Measurements from ENCODE around the gene NUPR1. TPM values are rescaled to one million over a fixed set of nuclear protein-coding genes. Genes with fewer than 3 reads are reported as not detected.
"Not testable (repeated sequence)": the region's sequence is repeated elsewhere in the genome, so short reads cannot be mapped to it uniquely, and the experiment has no call there.

The NUPR1 gene, protein sequence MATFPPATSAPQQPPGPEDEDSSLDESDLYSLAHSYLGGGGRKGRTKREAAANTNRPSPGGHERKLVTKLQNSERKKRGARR
- 1.4 and 3.0 TPM in 2 replicates for total RNA-seq

GRCh38 chr16:28538733-28539596 lies at the start of gene NUPR1:
TSS of gene NUPR1 (minus strand) at chr16:28538974. CDS start at chr16:28538907, 67 bp downstream.
- DNase-seq (ENCODE audit: low read depth): peak; percentile 88

DNA sequence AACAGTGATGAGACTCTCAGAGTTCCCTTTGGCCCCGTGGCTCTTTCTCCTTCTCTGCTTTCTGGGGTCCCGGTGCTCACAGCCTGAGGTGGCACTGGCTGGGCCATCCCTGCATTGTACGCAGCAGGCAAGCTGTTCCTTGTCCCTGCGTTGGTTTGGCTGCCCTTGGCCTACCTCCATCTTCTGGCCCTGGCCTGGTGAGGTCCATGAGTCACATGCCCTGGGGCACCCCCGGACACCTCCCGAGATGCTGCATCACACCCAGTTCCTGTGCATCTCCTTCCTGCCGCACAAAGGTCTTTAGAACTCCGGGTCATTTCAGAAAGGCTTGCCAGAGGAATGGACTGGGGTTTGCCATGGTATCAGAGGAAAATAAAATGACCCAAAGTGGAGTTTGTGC lies 48.6 kb upstream of the NUPR1 start:
- no peak for DNase-seq (ENCODE audit: low read depth)

GRCh38 chr16:28586466-28586865 lies 47.7 kb upstream of the NUPR1 start:
- DNase-seq (ENCODE audit: low read depth): peak; percentile 28

DNA sequence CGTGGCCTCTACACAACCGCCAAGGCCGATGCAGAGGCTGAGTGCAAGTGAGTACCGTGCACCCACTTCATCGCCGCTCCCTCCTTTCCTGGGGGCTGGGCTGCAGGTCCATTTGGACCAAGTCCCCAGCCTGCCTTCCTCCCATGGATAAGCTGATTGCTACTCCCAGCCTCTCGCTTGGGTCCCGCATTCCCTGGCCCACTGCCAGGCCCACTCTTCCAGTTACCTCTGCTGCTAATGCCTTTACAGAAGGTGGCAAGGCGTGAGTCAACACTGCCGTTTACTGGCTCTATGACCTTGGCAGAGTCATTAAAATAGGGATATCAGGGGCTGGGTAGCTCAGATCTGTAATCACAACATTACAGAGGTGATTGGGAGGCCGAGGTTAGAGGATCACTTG lies 46.9 kb upstream of the NUPR1 start:
- DNase-seq (ENCODE audit: low read depth): peak; percentile 64

GRCh38 chr16:28580726-28581315 lies 42.0 kb upstream of the NUPR1 start:
- DNase-seq (ENCODE audit: low read depth): no peak

DNA sequence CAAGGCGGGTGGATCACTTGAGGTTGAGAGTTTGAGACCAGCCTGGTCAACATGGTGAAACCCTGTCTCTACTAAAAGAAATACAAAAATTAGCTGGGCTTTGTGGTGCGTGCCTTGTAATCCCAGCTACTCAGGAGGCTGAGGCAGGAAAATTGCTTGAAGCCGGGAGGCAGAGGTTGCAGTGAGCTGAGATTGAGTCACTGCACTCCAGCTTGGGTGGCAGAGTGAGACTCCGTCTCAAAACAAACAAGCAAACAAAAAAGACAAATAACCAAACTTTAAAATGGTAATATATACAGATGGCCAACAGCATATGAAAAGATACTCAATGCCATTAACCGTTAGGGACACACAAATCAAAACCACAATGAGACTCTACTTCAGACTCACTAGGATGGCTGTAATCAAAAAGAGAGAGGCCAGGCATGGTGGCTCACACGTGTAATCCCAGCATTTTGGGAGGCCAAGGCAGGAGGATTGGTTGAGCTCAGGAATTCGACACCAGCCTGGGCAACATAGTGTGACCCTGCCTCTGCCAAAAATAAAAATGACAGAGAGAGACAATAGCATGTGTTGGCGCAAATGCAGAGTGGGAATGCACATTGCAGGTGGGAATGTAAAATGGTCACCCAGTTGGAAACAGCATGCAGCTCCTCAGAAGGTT lies 36.8 kb upstream of the NUPR1 start:
- DNase-seq (ENCODE audit: low read depth): no peak

DNA sequence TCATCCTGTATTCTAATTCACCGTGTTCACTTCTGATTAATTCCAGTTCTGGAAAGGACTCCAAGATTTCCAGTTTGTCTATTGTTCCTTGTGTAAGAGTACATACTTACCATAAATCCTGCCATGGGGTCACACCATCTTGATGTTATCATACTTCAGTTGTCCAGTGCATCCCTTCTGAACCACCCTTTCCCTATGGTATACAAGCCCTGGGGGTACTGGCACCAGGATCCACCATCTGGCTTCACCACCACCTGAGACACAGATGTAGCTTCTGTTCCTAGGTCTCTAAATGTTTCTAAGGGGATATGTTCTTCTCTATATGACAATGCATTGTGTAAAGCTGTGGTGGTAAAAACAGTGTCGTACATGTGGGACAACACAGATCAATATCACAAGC lies 36.2 kb upstream of the NUPR1 start:
- DNase-seq (ENCODE audit: low read depth): no peak

GRCh38 chr16:28573738-28574718 lies 35.3 kb upstream of the NUPR1 start:
- DNase-seq (ENCODE audit: low read depth): no peak

DNA sequence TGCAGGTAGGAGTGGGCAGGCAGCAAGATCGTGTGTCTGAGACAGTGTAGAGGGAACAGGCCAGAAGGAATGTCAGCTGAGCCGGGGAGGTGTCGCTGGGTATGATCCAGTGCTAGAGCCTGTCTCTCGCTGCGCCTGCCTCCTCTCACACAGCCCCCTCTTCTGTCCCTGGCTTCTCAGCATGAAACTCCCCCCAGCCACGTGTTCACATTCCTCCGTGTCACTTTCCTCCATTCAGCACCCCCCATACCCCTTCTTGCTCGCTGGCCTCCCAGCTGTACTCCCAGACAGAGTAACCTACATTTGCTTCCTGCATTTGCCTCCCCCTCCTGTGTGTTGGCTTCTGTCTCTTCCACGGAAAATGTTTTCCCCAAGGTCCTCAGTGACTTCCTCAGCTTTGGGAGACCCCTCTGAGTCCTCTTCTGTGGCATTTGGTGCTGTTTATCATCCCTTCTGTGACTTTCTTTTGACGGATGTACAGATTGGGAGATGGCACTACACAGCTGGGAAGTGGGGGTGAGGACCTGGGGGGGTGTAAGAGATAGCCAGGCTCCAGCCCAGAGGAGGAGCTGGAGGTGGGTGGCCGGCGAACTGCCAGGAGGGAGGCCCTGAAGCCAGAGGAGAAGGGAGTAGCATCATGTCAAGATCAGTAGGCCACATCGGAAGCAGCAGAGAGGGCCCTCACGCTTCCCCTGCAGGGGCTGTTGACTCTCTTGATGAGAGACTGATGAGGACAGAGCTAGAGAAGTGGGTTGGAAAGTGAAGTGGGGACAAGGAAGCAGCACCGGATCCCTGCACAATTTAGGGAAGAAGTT lies 34.1 kb upstream of the NUPR1 start:
- DNase-seq (ENCODE audit: low read depth): no peak

DNA sequence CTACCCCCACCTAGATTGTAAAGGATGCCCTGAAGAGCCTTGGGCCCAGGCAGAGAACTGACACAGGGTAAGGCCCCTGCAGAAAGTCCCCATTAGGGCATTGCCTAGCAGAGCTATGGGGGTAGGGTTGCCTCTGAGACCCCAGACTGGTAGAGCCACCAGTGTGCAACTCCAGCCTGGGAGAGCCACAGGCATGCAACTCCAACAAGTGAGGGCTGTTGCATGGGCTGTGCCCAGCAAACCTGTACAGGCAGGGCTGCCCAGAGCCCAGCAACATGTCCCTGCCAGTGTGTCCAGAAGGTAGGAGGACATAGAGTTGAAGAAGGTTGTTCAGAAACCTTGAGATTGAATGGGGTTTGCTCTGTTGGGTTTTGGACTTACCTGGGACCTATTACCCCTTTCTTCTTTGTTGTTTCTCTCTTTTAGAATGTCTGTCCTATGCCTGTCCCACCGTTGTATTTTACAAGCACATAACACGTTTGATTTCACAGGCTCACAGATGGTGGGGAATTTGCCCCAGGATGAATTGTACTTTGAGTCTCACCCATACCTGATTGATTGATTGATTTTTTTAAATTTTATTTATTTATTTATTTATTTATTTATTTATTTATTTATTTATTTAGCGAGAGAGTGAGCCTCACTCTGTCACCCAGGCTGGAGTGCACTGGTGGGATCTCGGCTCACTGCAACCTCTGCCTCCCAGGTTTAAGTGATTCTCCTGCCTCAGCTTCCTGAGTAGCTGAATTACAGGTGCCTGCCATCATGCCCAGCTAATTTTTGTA lies 31.4 kb upstream of the NUPR1 start:
- no peak for DNase-seq (ENCODE audit: low read depth)

DNA sequence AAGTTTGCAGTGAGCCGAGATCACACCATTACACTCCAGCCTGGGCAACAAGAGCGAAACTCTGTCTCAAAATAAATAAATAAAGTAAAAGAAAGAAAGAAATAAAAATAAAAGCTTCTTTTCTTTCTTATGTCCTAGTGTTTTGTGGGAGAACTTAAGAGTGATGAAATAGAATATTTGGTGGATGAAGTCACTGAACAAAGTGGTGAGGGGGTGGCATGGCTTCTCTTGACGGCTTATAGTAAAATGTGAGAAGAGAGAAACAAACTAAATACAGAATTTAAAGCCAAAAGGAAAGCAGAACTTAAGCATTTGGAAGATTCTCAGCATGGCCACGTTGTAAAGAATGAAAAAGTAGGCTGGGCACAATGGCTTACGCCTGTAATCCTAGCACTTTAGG lies 30.2 kb upstream of the NUPR1 start:
- peak; percentile 13 for DNase-seq (ENCODE audit: low read depth)

DNA sequence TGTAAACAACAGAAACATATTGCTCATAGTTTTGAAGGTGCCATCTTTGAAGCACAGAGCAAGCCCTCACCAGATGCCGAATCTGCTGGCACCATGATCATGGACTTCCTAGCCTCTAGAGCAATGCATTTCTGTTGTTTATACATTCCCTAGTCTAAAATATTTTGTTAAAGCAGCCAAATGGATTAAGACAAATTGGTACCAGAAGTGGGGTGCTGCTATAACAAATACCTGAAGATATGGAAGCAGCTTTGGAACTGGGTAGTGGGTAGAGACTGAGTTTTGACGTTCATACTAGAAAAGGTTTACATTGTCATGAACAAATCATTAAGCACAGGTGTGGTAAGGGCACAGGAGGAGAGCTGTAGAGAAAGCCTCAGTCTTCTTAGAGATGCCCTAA lies 28.5 kb upstream of the NUPR1 start:
- DNase-seq (ENCODE audit: low read depth): no peak

DNA sequence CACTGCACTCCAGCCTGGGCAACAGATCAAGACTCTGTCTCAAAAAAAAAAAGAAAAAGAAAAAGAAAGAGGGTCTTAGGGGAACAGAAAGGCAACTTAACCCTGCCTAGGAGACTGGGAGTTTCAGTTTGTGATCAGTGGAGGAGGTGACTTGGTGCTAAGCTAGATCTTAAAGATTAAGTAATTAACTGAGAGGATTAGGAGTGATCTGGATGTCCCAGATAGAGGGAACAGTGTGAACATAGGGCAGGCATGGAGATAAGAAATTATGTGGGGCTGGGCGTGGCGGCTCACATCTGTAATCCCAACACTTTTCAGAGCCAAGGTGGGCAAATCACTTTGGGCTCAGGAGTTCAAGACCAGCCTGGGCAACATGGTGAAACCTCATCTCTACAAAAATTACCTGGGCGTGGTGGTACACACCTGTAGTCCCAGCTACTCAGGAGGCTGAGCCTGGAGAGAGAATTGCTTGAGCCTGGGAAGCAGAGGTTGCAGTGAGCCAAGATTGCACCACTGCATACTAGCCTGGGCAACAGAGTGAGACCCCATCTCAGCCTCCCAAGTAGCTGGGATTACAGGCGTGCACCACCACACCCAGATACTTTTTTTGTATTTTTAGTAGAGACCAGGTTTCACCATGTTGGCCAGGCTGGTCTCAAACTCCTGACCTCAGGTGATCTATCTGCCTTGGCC lies 27.6 kb upstream of the NUPR1 start:
- not testable (repeated sequence) for DNase-seq (ENCODE audit: low read depth)

DNA sequence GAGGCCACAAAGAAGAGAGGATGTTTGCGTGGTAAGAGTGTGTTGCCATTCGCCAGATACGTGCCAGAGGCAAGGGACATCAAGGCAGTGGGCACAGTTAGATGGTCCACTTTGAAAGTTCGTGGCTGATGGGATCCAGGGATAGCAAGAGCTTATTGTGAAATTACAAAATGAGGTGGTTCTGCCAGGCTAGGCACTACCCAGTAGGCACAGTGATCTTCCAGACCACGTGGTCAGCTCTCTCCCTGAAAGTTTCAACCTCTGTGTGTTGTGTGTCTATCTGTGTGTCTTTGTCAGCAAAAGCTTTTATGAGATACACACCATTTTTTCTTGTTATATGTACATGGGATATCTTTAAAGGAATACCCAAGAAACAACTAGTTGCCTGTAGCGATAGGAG lies 24.4 kb upstream of the NUPR1 start:
- DNase-seq (ENCODE audit: low read depth): no peak

- DNase-seq (ENCODE audit: low read depth): no peak
Observed at GRCh38 chr16:28562199-28562598, 23.4 kb upstream of the NUPR1 start.

DNA sequence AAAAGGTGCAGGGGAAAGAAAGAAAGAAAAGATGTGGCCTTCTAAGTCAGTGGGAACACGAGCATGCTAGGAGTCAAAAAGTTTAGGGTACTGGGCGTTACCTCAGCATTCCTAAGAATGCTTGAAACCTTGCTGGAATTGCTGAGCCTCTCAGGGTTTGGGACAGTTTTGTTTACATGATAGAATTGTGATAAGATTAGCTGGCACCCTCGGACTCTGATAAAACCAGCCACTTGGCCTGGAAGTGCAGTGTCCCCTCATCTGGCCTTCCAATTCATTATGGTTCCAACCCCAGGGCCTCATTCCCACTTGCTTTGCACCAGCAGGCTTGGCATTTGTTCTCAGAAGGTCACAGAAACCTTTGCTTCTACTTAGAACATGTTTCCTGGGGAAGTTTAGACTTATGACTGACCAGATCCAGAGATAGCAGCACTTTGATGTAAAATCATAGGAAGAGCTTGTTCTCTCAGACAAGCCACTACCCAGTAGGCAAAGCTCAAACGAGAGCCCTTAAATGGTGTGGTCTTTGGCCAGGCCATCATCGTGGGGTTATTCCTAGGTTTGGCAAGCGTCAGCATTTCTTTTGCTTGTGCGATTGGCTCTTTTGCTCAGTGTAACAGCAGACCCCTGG lies 22.9 kb upstream of the NUPR1 start:
- no peak for DNase-seq (ENCODE audit: low read depth)

DNA sequence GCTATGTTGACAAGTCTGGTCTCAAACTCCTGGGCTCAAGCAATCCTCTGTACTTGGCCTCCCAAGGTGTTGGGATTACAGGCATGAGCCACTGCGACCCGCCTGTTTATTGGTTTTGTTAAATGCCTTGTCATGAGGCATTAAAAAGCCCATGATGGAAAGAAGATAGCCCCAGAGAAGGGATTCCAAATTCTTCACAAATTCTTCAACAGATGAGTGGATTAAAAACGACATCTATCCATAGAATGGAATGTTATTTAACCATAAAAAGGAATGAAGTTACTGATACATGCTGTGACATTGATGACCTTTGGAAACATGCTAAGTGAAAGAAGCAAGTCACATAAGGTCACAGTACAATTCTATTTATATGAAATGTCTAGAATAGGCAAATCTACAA lies 19.7 kb upstream of the NUPR1 start:
- no peak for DNase-seq (ENCODE audit: low read depth)

DNA sequence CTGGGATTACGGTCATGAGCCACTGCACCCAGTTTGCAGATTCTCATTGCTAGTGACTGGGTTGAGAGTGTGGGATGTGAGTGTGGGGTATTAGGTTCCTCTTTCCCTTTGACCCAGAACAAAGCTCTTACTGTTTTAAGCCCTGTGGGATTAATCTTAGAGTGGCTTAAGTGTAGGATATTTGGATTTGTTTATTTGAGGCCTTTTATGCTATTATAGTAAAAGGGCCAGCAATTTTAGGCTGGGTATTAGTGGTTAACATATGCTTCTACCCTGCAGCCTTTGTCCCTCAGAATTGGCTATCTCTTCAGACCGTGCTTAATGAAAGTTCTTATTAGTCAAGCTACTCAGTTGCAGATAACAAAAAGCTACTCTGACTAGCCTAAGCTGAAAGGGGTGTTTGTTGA lies 18.1 kb upstream of the NUPR1 start:
- no peak for DNase-seq (ENCODE audit: low read depth)

GRCh38 chr16:28555561-28555960 lies 16.8 kb upstream of the NUPR1 start:
- no peak for DNase-seq (ENCODE audit: low read depth)

Measured in renal cortical epithelial cell (primary cell).